Parathyroid adenoma (tissue), 2 donors: Measurements from ENCODE around the gene IL1RAPL2.

ENCODE experiments used
- H2AFZ ChIP-seq: fragments of 300-600 bp; sonication (generic); one replicate; pipeline ENCODE4 v1.7.0; 2017; ENCODE audit warnings: antibody characterized with exemption, mild to moderate bottlenecking
- H3K27ac ChIP-seq: fragments of 300-600 bp; sonication (generic); one replicate; pipeline ENCODE4 v1.7.0; 2017
- H3K27me3 ChIP-seq: fragments of 300-600 bp; sonication (generic); one replicate; pipeline ENCODE4 v1.7.0; 2017; ENCODE audit warnings: low read length; ENCODE audit not compliant: control insufficient read depth, insufficient read depth
- H3K36me3 ChIP-seq: fragments of 300-600 bp; sonication (generic); one replicate; pipeline ENCODE4 v1.7.0; 2017; ENCODE audit warnings: low read length; ENCODE audit not compliant: control insufficient read depth, insufficient read depth
- H3K4me1 ChIP-seq: fragments of 300-600 bp; sonication (generic); one replicate; pipeline ENCODE4 v1.7.0; 2017; ENCODE audit warnings: control low read depth
- H3K4me2 ChIP-seq: fragments of 300-600 bp; sonication (generic); one replicate; pipeline ENCODE4 v1.7.0; 2017; ENCODE audit warnings: low read length
- H3K4me3 ChIP-seq: fragments of 300-600 bp; sonication (generic); one replicate; pipeline ENCODE4 v1.7.0; 2017; ENCODE audit warnings: low read depth, low read length
- H3K79me2 ChIP-seq: fragments of 300-600 bp; sonication (generic); one replicate; pipeline ENCODE4 v1.7.0; 2017; ENCODE audit warnings: control low read depth
- H3K9ac ChIP-seq: fragments of 300-600 bp; sonication (generic); one replicate; pipeline ENCODE4 v1.7.0; 2017; ENCODE audit warnings: mild to moderate bottlenecking
- H3K9me3 ChIP-seq: fragments of 300-600 bp; sonication (generic); one replicate; pipeline ENCODE4 v1.7.0; 2017; ENCODE audit warnings: low read length; ENCODE audit not compliant: control insufficient read depth
- CTCF ChIP-seq: fragments of 300-600 bp; sonication (generic); IDR thresholded peaks from one replicate; pipeline ENCODE4 v1.7.0; 2017; ENCODE audit warnings: antibody characterized with exemption, mild to moderate bottlenecking
- donor health status: primary hyperparathyroidism.

Gene IL1RAPL2

GRCh38 chrX:104659005-104659744 is 93.2 kb downstream of the IL1RAPL2 start:
- no peaks in the 10 kb centered on the region for H3K79me2 ChIP-seq
- no peaks in the 10 kb centered on the region for H3K9me3 ChIP-seq
- no peak overlapping the region for H3K9ac ChIP-seq
- no peak for TF ChIP-seq CTCF
- H3K4me2 ChIP-seq, result no peak overlapping the region
- no peak overlapping the region for H3K4me3 ChIP-seq
- H3K27me3 ChIP-seq, result no peaks in the 10 kb centered on the region
- H2AFZ ChIP-seq, result no peak overlapping the region
- H3K27ac ChIP-seq, result no peak overlapping the region
- H3K36me3 ChIP-seq, result no peaks in the 10 kb centered on the region
- H3K4me1 ChIP-seq, result no peaks in the 10 kb centered on the region

DNA sequence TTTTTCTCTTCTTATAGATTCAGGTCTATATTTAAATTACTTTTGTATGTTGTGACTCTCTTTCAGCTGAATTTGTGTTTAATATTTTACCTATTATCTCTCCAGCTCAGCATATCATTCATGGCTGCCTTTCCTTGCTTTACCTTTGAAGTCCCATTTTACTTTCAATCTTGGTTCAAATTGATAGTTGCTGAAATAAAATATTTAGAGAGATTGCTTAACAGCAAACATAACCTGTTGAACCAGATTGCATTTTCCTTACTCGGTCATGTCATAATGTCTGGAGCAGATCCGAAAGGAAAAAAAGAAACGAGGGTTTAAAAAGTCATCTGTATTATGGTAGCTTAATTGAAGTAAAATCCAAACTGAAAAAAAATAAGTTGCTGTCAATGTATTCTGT is 94.1 kb downstream of the IL1RAPL2 start:
- Histone ChIP-seq H3K9ac (no peak overlapping the region), H3K27me3 (no peaks in the 10 kb centered on the region), H3K36me3 (no peaks in the 10 kb centered on the region), H2AFZ (no peak overlapping the region), H3K4me2 (no peak overlapping the region), H3K27ac (no peak overlapping the region), H3K4me3 (no peak overlapping the region), H3K9me3 (no peaks in the 10 kb centered on the region), H3K79me2 (no peaks in the 10 kb centered on the region), H3K4me1 (no peaks in the 10 kb centered on the region)
- no peak for TF ChIP-seq CTCF

GRCh38 chrX:104662694-104663093 is 96.7 kb downstream of the IL1RAPL2 start:
- Histone ChIP-seq H3K4me2 (no peak overlapping the region), H3K4me3 (no peak overlapping the region), H3K27ac (no peak overlapping the region), H3K79me2 (no peaks in the 10 kb centered on the region), H2AFZ (no peak overlapping the region), H3K36me3 (no peaks in the 10 kb centered on the region), H3K9me3 (no peaks in the 10 kb centered on the region), H3K27me3 (no peaks in the 10 kb centered on the region), H3K4me1 (no peaks in the 10 kb centered on the region), H3K9ac (no peak overlapping the region)
- TF ChIP-seq CTCF, result no peak

- H3K4me2 ChIP-seq, result no peak overlapping the region
- no peaks in the 10 kb centered on the region for H3K79me2 ChIP-seq
- no peak overlapping the region for H3K27ac ChIP-seq
- TF ChIP-seq CTCF, result no peak
- H3K36me3 ChIP-seq, result no peaks in the 10 kb centered on the region
- no peak overlapping the region for H3K4me3 ChIP-seq
- no peaks in the 10 kb centered on the region for H3K4me1 ChIP-seq
- no peak overlapping the region for H2AFZ ChIP-seq
- no peaks in the 10 kb centered on the region for H3K9me3 ChIP-seq
- H3K27me3 ChIP-seq, result no peaks in the 10 kb centered on the region
- no peak overlapping the region for H3K9ac ChIP-seq
These were observed 99.7 kb downstream of the IL1RAPL2 start for GRCh38 chrX:104665691-104666090.

GRCh38 chrX:104668550-104668949 is 102.6 kb downstream of the IL1RAPL2 start:
- Histone ChIP-seq H3K27me3 (no peaks in the 10 kb centered on the region), H3K79me2 (no peaks in the 10 kb centered on the region), H3K27ac (no peak overlapping the region), H3K4me3 (no peak overlapping the region), H3K36me3 (no peaks in the 10 kb centered on the region), H2AFZ (no peak overlapping the region), H3K4me1 (no peaks in the 10 kb centered on the region), H3K9ac (no peak overlapping the region), H3K9me3 (no peaks in the 10 kb centered on the region), H3K4me2 (no peak overlapping the region)
- no peak for TF ChIP-seq CTCF
